Neural cell (in vitro differentiated cells): ENCODE results near the gene CREB1.

Experiments
- CTCF ChIP-seq: fragments of 450-650 bp; IDR thresholded peaks from 2 replicates; pipeline ENCODE4 v1.5.1; 2014; ENCODE audit warnings: antibody characterized with exemption, mild to moderate bottlenecking, moderate library complexity; ENCODE audit not compliant: poor library complexity, severe bottlenecking
- EP300 ChIP-seq: fragments of 450-650 bp; conservative IDR thresholded peaks from 2 replicates; pipeline ENCODE4 v1.6.1; 2014; ENCODE audit warnings: antibody characterized with exemption, mild to moderate bottlenecking, moderate library complexity; ENCODE audit not compliant: poor library complexity, severe bottlenecking
- EZH2 ChIP-seq: fragments of 200-600, 300-800 bp; shearing (Covaris generic), sonication (generic); IDR thresholded peaks from 2 replicates; pipeline ENCODE4 v1.6.1; 2014; ENCODE audit warnings: antibody characterized with exemption, low read length, borderline replicate concordance, mild to moderate bottlenecking; ENCODE audit not compliant: insufficient read depth, poor library complexity, severe bottlenecking
- MXI1 ChIP-seq: fragments of 450-650 bp; conservative IDR thresholded peaks from 2 replicates; pipeline ENCODE4 v1.6.1; 2014; ENCODE audit warnings: antibody characterized with exemption, mild to moderate bottlenecking; ENCODE audit not compliant: poor library complexity, severe bottlenecking
- POLR2AphosphoS5 ChIP-seq: IDR thresholded peaks from 2 replicates; pipeline ENCODE4 v1.6.1; 2012
- RAD21 ChIP-seq: fragments of 450-650 bp; conservative IDR thresholded peaks from 2 replicates; pipeline ENCODE4 v1.6.1; 2014; ENCODE audit warnings: antibody characterized with exemption, mild to moderate bottlenecking, moderate library complexity
- SMC3 ChIP-seq: fragments of 450-650 bp; conservative IDR thresholded peaks from 2 replicates; pipeline ENCODE4 v1.6.1; 2014; ENCODE audit warnings: antibody characterized with exemption, mild to moderate bottlenecking, moderate library complexity; ENCODE audit not compliant: poor library complexity
- TF ChIP-seq, protein P1 (sequence below): IDR thresholded peaks from 2 replicates; pipeline ENCODE4 v1.6.1; 2012; ENCODE audit warnings: borderline replicate concordance

DNA sequence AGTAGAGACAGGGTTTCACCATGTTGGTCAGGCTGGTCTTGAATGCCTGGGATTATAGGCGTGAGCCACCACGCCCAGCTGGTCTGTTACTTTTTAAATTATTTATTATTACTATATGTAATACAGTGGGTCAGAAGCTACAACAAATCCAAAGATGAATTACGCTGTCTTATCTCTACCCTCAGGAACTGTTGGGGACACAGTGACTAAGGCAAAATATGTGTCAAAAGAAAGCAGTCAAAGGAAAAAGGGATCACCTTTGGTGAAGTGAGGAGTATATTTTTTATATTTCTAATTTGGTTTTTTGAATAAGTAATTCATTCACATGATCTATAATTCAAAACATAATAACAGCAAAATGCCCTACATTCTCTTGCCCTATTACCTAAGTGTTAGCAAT is 4.7 kb downstream of the CREB1 start:
- no peak for TF ChIP-seq RAD21
- TF ChIP-seq EZH2, result no peak
- TF ChIP-seq SMC3, result no peak
- no peak for TF ChIP-seq CTCF
- TF ChIP-seq MXI1, result no peak
- no peak for TF ChIP-seq POLR2AphosphoS5
- TF ChIP-seq, protein P1, sequence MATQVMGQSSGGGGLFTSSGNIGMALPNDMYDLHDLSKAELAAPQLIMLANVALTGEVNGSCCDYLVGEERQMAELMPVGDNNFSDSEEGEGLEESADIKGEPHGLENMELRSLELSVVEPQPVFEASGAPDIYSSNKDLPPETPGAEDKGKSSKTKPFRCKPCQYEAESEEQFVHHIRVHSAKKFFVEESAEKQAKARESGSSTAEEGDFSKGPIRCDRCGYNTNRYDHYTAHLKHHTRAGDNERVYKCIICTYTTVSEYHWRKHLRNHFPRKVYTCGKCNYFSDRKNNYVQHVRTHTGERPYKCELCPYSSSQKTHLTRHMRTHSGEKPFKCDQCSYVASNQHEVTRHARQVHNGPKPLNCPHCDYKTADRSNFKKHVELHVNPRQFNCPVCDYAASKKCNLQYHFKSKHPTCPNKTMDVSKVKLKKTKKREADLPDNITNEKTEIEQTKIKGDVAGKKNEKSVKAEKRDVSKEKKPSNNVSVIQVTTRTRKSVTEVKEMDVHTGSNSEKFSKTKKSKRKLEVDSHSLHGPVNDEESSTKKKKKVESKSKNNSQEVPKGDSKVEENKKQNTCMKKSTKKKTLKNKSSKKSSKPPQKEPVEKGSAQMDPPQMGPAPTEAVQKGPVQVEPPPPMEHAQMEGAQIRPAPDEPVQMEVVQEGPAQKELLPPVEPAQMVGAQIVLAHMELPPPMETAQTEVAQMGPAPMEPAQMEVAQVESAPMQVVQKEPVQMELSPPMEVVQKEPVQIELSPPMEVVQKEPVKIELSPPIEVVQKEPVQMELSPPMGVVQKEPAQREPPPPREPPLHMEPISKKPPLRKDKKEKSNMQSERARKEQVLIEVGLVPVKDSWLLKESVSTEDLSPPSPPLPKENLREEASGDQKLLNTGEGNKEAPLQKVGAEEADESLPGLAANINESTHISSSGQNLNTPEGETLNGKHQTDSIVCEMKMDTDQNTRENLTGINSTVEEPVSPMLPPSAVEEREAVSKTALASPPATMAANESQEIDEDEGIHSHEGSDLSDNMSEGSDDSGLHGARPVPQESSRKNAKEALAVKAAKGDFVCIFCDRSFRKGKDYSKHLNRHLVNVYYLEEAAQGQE, result no peak
- no peak for TF ChIP-seq EP300
